ENCODE measurements around the gene DTL. TPM values are rescaled to one million over a fixed set of nuclear protein-coding genes. Genes with fewer than 3 reads are reported as not detected.

Gene DTL
- polyA plus RNA-seq, 1 experiment = 8.3 TPM

- Histone ChIP-seq H3K36me3 (ENCODE audit: control insufficient read depth, insufficient read depth, low read length) (no peaks in the 10 kb centered on the region), H3K27me3 (ENCODE audit: control insufficient read depth, insufficient read depth, low read length) (no peaks in the 10 kb centered on the region), H3K4me3 (ENCODE audit: low read depth, low read length) (no peak overlapping the region)
- no peak for TF ChIP-seq CTCF (IDR thresholded peaks at IDR 0.05; ENCODE audit: insufficient read depth, low read depth, low read length)
- CTCF ChIA-PET = interaction anchor here (0.7 to 1.5 kb wide), 3 partner anchors 9 to 226 kb away, joined by 3 to 4 read pairs (median 4); no protein-coding TSS in a partner anchor
- POLR2A ChIA-PET = interaction anchor here (0.6 kb wide), 1 partner anchor 119 kb away, joined by 12 read pairs; no protein-coding TSS in a partner anchor
- no peak for DNase-seq (ENCODE audit: low read depth)
Measured at GRCh38 chr1:212141404-212141803, 105.9 kb downstream of the DTL start.

- Histone ChIP-seq H3K36me3 (ENCODE audit: control insufficient read depth, insufficient read depth, low read length) (no peaks in the 10 kb centered on the region), H3K4me3 (ENCODE audit: low read depth, low read length) (no peak overlapping the region), H3K27me3 (ENCODE audit: control insufficient read depth, insufficient read depth, low read length) (no peaks in the 10 kb centered on the region)
- ChIA-PET POLR2A (no interaction called here), CTCF (interaction anchor here (0.9 kb wide), 1 partner anchor 8 kb away, joined by 4 read pairs; no protein-coding TSS in a partner anchor)
- DNase-seq (ENCODE audit: low read depth) = no peak
- no peak for TF ChIP-seq CTCF (IDR thresholded peaks at IDR 0.05; ENCODE audit: insufficient read depth, low read depth, low read length)
Measured at GRCh38 chr1:212142883-212143530, 107.5 kb downstream of the DTL start.

- POLR2A ChIA-PET = no interaction called here
- no peak for TF ChIP-seq CTCF (IDR thresholded peaks at IDR 0.05; ENCODE audit: insufficient read depth, low read depth, low read length)
- CTCF ChIA-PET = no interaction called here
- no peak for DNase-seq (ENCODE audit: low read depth)
- no peak overlapping the region for H3K4me3 ChIP-seq (ENCODE audit: low read depth, low read length)
- H3K27me3 ChIP-seq (ENCODE audit: control insufficient read depth, insufficient read depth, low read length) = no peaks in the 10 kb centered on the region
- H3K36me3 ChIP-seq (ENCODE audit: control insufficient read depth, insufficient read depth, low read length) = no peaks in the 10 kb centered on the region
Measured at GRCh38 chr1:212147581-212148033, 112.1 kb downstream of the DTL start.

- H3K4me3 ChIP-seq (ENCODE audit: low read depth, low read length) = no peak overlapping the region
- no peaks in the 10 kb centered on the region for H3K36me3 ChIP-seq (ENCODE audit: control insufficient read depth, insufficient read depth, low read length)
- TF ChIP-seq CTCF (IDR thresholded peaks at IDR 0.05; ENCODE audit: insufficient read depth, low read depth, low read length) = no peak
- H3K27me3 ChIP-seq (ENCODE audit: control insufficient read depth, insufficient read depth, low read length) = no peaks in the 10 kb centered on the region
- no peak for DNase-seq (ENCODE audit: low read depth)
- ChIA-PET CTCF (no interaction called here), POLR2A (no interaction called here)
Measured at GRCh38 chr1:212149566-212149965, 114.0 kb downstream of the DTL start.

GRCh38 chr1:212152308-212152693 lies 116.8 kb downstream of the DTL start:
- no peaks in the 10 kb centered on the region for H3K27me3 ChIP-seq (ENCODE audit: control insufficient read depth, insufficient read depth, low read length)
- DNase-seq (ENCODE audit: low read depth) = no peak
- no peak overlapping the region for H3K4me3 ChIP-seq (ENCODE audit: low read depth, low read length)
- no peak for TF ChIP-seq CTCF (IDR thresholded peaks at IDR 0.05; ENCODE audit: insufficient read depth, low read depth, low read length)
- CTCF ChIA-PET = no interaction called here
- POLR2A ChIA-PET = no interaction called here
- no peaks in the 10 kb centered on the region for H3K36me3 ChIP-seq (ENCODE audit: control insufficient read depth, insufficient read depth, low read length)

All from BJ (cell line).